GM12878 (cell line): ENCODE data around the gene ENOX2. TPM values are rescaled to one million over a fixed set of nuclear protein-coding genes. Genes with fewer than 3 reads are reported as not detected.

Source experiments
- ATAC-seq: fragments of 200-7000 bp; cut with Tn5 transposase; 3 replicates; pipeline ENCODE4 v1.9.1; 2020; ENCODE audit warnings: mild to moderate bottlenecking, moderate library complexity
- BruUV-seq: library from RNA; stranded (reverse); fragments of 400-500 nt; replicated peaks from 2 replicates; lab custom pipeline; 2021; lab: Mats Ljungman, UMichigan
- CTCF ChIA-PET: fragments of 300-600 bp; sonication (Branson Sonifier 250); formaldehyde crosslinking; extraction: SDS; loops from one replicate; lab custom pipeline; 2021; ENCODE audit warnings: inconsistent platforms; lab: Yijun Ruan, JAX
- POLR2A ChIA-PET: fragments of 350-600 bp; formaldehyde crosslinking; extraction: SDS; loops from one replicate; lab custom pipeline; 2021; ENCODE audit warnings: inconsistent platforms; lab: Charles Lee
- RAD21 ChIA-PET: fragments of 300-600 bp; sonication (Branson Sonifier 250); formaldehyde crosslinking; loops from one replicate; lab custom pipeline; 2023; ENCODE audit warnings: antibody characterized with exemption; ENCODE audit not compliant: unreplicated experiment; lab: Charles Lee
- SMC1A ChIA-PET: fragments of 300-600 bp; sonication (Branson Sonifier 250); formaldehyde crosslinking; loops from one replicate; lab custom pipeline; 2023; ENCODE audit not compliant: unreplicated experiment, uncharacterized antibody; lab: Charles Lee
- DNase-seq: peaks from one replicate; pipeline ENCODE4 v3.0.0-alpha.2; 2011; ENCODE audit warnings: low read depth, low spot score
- FAIRE-seq: peaks from 3 replicates; lab custom pipeline; 2011; peaks lifted over from hg19 to GRCh38; lab: Jason Lieb, UNC
- H2AFZ ChIP-seq: 2 replicates; pipeline ENCODE4 v1.6.0; 2011; ENCODE audit warnings: low read depth, low read length, control low read depth; ENCODE audit not compliant: control insufficient read depth
- H3K27ac ChIP-seq: 2 replicates; pipeline ENCODE4 v1.5.1; 2011; ENCODE audit warnings: control low read depth; ENCODE audit not compliant: control insufficient read depth, insufficient read depth
- H3K27me3 ChIP-seq, 2 experiments: replicated peaks in 1 of 2; 2 replicates each; pipeline versions ENCODE4 v1.6.0 to v1.6.1; 2011; ENCODE audit warnings: low read length in 1 of 2; ENCODE audit not compliant: control insufficient read depth in 2 of 2, insufficient read depth in 2 of 2
- H3K36me3 ChIP-seq, 2 experiments: 2 replicates each; pipeline ENCODE4 v1.5.1; 2011; ENCODE audit warnings: low read length in 1 of 2; ENCODE audit not compliant: control insufficient read depth in 2 of 2, insufficient read depth in 2 of 2
- H3K4me1 ChIP-seq: 2 replicates; pipeline ENCODE4 v1.6.1; 2011; ENCODE audit warnings: mild to moderate bottlenecking, low read length, moderate library complexity, mixed read lengths; ENCODE audit not compliant: control insufficient read depth, insufficient read depth
- H3K4me2 ChIP-seq: 2 replicates; pipeline ENCODE4 v1.6.0; 2011; ENCODE audit warnings: control low read depth; ENCODE audit not compliant: control insufficient read depth, insufficient read depth
- H3K4me3 ChIP-seq: fragments of 200-600 bp; sonication (generic); 2 replicates; pipeline ENCODE4 v1.5.1; 2016
- H3K79me2 ChIP-seq: 2 replicates; pipeline ENCODE4 v1.6.0; 2011; ENCODE audit warnings: low read length; ENCODE audit not compliant: control insufficient read depth, insufficient read depth
- H3K9ac ChIP-seq: 2 replicates; pipeline ENCODE4 v1.8.0; 2011; ENCODE audit warnings: low read length, control low read depth, mixed read lengths; ENCODE audit not compliant: control insufficient read depth, insufficient read depth
- H3K9me3 ChIP-seq: replicated peaks from 3 replicates; pipeline ENCODE4 v1.5.1; 2011; ENCODE audit warnings: mild to moderate bottlenecking, low read length; ENCODE audit not compliant: control insufficient read depth, insufficient read depth
- H4K20me1 ChIP-seq: 2 replicates; pipeline ENCODE4 v1.6.0; 2011; ENCODE audit not compliant: control insufficient read depth, insufficient read depth
- CHD1 ChIP-seq: IDR thresholded peaks from 2 replicates; pipeline ENCODE4 v1.6.1; 2012; ENCODE audit warnings: low read depth, low read length, improper control_type of control experiment
- CHD4 ChIP-seq: fragments of 200-600 bp; sonication (generic); IDR thresholded peaks from 2 replicates; pipeline ENCODE4 v1.6.1; 2016; ENCODE audit warnings: mild to moderate bottlenecking
- EED ChIP-seq: sonication (generic); IDR thresholded peaks from 2 replicates; pipeline ENCODE4 v1.6.1; 2016; ENCODE audit warnings: antibody characterized with exemption, low read depth
- ETV6 ChIP-seq, 2 experiments: fragments of 450-650 bp in 1 of 2; IDR thresholded peaks in 1 of 2; conservative IDR thresholded peaks in 1 of 2; 2 replicates each; pipeline ENCODE4 v1.6.1; 2014; ENCODE audit warnings: antibody characterized with exemption in 1 of 2, borderline replicate concordance in 1 of 2, low read depth in 1 of 2, mild to moderate bottlenecking in 1 of 2, moderate library complexity in 1 of 2
- KAT2A ChIP-seq: conservative IDR thresholded peaks from 2 replicates; pipeline ENCODE4 v1.6.1; 2011; ENCODE audit warnings: low read depth, low read length; ENCODE audit not compliant: control insufficient read depth
- MLLT1 ChIP-seq: fragments of 450-650 bp; IDR thresholded peaks from 2 replicates; pipeline ENCODE4 v1.6.1; 2016; ENCODE audit warnings: mild to moderate bottlenecking
- MTA2 ChIP-seq: fragments of 450-650 bp; IDR thresholded peaks from 2 replicates; pipeline ENCODE4 v1.6.1; 2016; ENCODE audit warnings: low read depth, mild to moderate bottlenecking, moderate library complexity
- NBN ChIP-seq: fragments of 450-650 bp; IDR thresholded peaks from 2 replicates; pipeline ENCODE4 v1.6.1; 2016
- NFIC ChIP-seq: IDR thresholded peaks from 2 replicates; pipeline ENCODE4 v1.6.1; 2012; ENCODE audit warnings: low read depth, mild to moderate bottlenecking, inconsistent platforms, low read length, moderate library complexity
- SMC3 ChIP-seq: IDR thresholded peaks from 2 replicates; pipeline ENCODE4 v1.6.1; 2011; ENCODE audit warnings: low read length, improper control_type of control experiment, borderline replicate concordance
- SREBF2 ChIP-seq: IDR thresholded peaks from 2 replicates; pipeline ENCODE4 v1.6.1; 2012; ENCODE audit warnings: mild to moderate bottlenecking, low read length
- SRF ChIP-seq, 2 experiments: IDR thresholded peaks; 2 replicates each; pipeline ENCODE4 v1.6.1; 2011; ENCODE audit warnings: low read depth in 2 of 2, low read length in 2 of 2, mild to moderate bottlenecking in 1 of 2, moderate library complexity in 1 of 2
- SUPT20H ChIP-seq: IDR thresholded peaks from 2 replicates; pipeline ENCODE4 v1.6.1; 2011; ENCODE audit warnings: low read depth, mild to moderate bottlenecking, low read length, moderate library complexity, borderline replicate concordance; ENCODE audit not compliant: control insufficient read depth
- TAF1 ChIP-seq: IDR thresholded peaks from 2 replicates; pipeline ENCODE4 v1.6.1; 2011; ENCODE audit warnings: mild to moderate bottlenecking, low read depth, low read length, borderline replicate concordance
- YBX1 ChIP-seq: fragments of 450-650 bp; IDR thresholded peaks from 2 replicates; pipeline ENCODE4 v1.6.1; 2016; ENCODE audit warnings: antibody characterized with exemption
- ZNF24 ChIP-seq: fragments of 450-650 bp; IDR thresholded peaks from 2 replicates; pipeline ENCODE4 v1.6.1; 2017; ENCODE audit warnings: antibody characterized with exemption, mild to moderate bottlenecking
- WGBS: methylation state at CpG from one replicate; pipeline ENCODE4 v1.1.6; 2016; ENCODE audit warnings: low lambda C conversion rate; ENCODE audit not compliant: insufficient replicate concordance, insufficient coverage; ENCODE audit errors: missing lambda C conversion rate; 5-methylcytosine and 5-hydroxymethylcytosine counted together
- in situ Hi-C: fragments of 300-500 bp; cut with MboI; formaldehyde crosslinking; loops from 9 replicates; pipeline ENCODE4 v1.14.3; 2018; ENCODE audit warnings: mixed read lengths
- intact Hi-C: fragments of 100-400 bp; cut with micrococcal nuclease; formaldehyde crosslinking; loops from one replicate; pipeline ENCODE4 v1.14.2; 2022; ENCODE audit not compliant: unreplicated experiment
- polyA plus RNA-seq, 11 experiments: library from polyadenylated mRNA; depleted of rRNA in 4 of 11; unstranded in 6 of 11; stranded (reverse) in 5 of 11; fragments of >200 nt; fragmentation: Nextera tagmentation in 4 of 11; fragmentation: Illumina TruSeq in 1 of 11; extraction: Ambion mirVana in 4 of 11; extraction: Trizol in 1 of 11; gene quantifications; 1 replicate in 1 of 11; 2 replicates in 10 of 11; pipeline versions ENCODE4 v1.2.1 to v1.2.3, GENCODE V29; 2011 to 2016; ENCODE audit warnings: inconsistent platforms in 2 of 11, missing spikeins in 2 of 11, low read depth in 1 of 11
- total RNA-seq, 4 experiments: library from RNA; depleted of rRNA in 3 of 4; stranded (reverse); fragments of >200 nt in 3 of 4; fragmentation: Illumina TruSeq in 1 of 4; extraction: Trizol in 1 of 4; gene quantifications; 2 replicates each; pipeline versions ENCODE4 v1.2.1 to v1.2.3, GENCODE V29; 2013 to 2021

Gene ENOX2
- total and polyA plus RNA-seq, 10 of the 15 experiments (the other 5 are each of a cell fraction or from before 2014, with no cell fraction given), result 3.2 to 13.0 (median 7.7) TPM

DNA sequence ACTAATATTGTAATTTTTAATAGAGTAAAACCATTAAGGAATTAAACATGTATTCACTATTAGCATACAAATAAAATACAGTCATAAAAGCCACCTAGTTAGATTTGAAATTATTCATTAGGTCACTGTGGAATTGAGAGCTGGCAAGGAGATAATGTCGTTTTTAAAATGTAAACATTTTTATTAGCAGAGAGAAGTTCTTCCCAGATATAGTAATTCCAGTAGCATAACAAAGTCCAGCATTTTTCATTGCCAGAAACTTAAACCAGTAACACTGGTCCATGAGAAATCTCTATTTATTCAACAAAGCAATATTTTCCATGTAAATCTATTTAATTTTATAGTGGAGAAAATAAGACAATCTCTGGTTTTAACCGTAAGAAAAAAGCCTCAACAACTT is 17.5 kb downstream of the ENOX2 start:
- H3K9me3 ChIP-seq, result no peaks in the 10 kb centered on the region
- H2AFZ ChIP-seq, result no peak overlapping the region
- SMC1A ChIA-PET, result no interaction called here
- no peaks in the 10 kb centered on the region for H3K79me2 ChIP-seq
- no peaks in the 10 kb centered on the region for H4K20me1 ChIP-seq
- no peak overlapping the region for H3K4me2 ChIP-seq
- H3K4me1 ChIP-seq, result no peaks in the 10 kb centered on the region
- TF ChIP-seq ZNF24 (no peak), SUPT20H (no peak), CHD4 (no peak), EED (no peak), SMC3 (no peak), MLLT1 (no peak), YBX1 (no peak), NFIC (no peak), KAT2A (no peak), SRF (IDR thresholded peaks at IDR 0.05; ENCODE audit: low read depth in 2 of 2, low read length in 2 of 2) (no peak), NBN (no peak), MTA2 (no peak), SREBF2 (no peak), TAF1 (no peak), CHD1 (no peak), ETV6 (conservative IDR thresholded peaks at IDR 0.05 in 1 of 2, IDR thresholded peaks at IDR 0.05 in 1 of 2; ENCODE audit: borderline replicate concordance in 1 of 2, low read depth in 1 of 2) (no peak)
- TF ChIP-seq, all 136 proteins: peak for 0
- Histone ChIP-seq H3K4me3 (no peak overlapping the region), H3K27ac (no peak overlapping the region), H3K9ac (no peak overlapping the region), H3K27me3 (no peaks in the 10 kb centered on the region), H3K36me3 (no peaks in the 10 kb centered on the region; a peak in 1 of 4 replicates)
- ChIA-PET CTCF (interaction anchor here (0.6 to 2.3 kb wide), 2 partner anchors 10 to 31 kb away, joined by 3 to 11 read pairs; no protein-coding TSS in a partner anchor), RAD21 (no interaction called here), POLR2A (interaction anchor here (1.0 kb wide), 1 partner anchor 9 kb away, joined by 3 read pairs; no protein-coding TSS in a partner anchor)
- no peak for ATAC-seq
- intact Hi-C loops, result no loop called here
- no TSS peak for BruUV-seq
- 32% methylated on average over 2 of the region's 2 CpGs for WGBS
- in situ Hi-C loops, result no loop called here
- no peak for DNase-seq
- FAIRE-seq, result no peak
